Ascending aorta (tissue), 2 donors: Measurements from ENCODE around the gene FAF1. TPM values are rescaled to one million over a fixed set of nuclear protein-coding genes. Genes with fewer than 3 reads are reported as not detected.
"Not testable (repeated sequence)": the region's sequence is repeated elsewhere in the genome, so short reads cannot be mapped to it uniquely, and the experiment has no call there.

Experiments
- DNase-seq, 2 donors: peaks; one replicate each; pipeline ENCODE4 v3.0.0-alpha.2; 2019; ENCODE audit warnings: low spot score in 2 of 2
- H3K27ac ChIP-seq, 2 donors: fragments of 200-600 bp; sonication (generic); one replicate each; pipeline ENCODE4 v1.5.1; 2016 to 2017; ENCODE audit warnings: mild to moderate bottlenecking in 1 of 2
- H3K27me3 ChIP-seq: fragments of 200-600 bp; sonication (generic); one replicate; pipeline ENCODE4 v1.5.1; 2017
- H3K36me3 ChIP-seq, 2 donors: fragments of 200-600 bp; sonication (generic); one replicate each; pipeline ENCODE4 v1.5.1; 2016
- H3K4me1 ChIP-seq, 2 donors: fragments of 200-600 bp; sonication (generic); one replicate each; pipeline ENCODE4 v1.5.1; 2016 to 2017; ENCODE audit warnings: mild to moderate bottlenecking in 1 of 2
- H3K4me3 ChIP-seq, 2 donors: fragments of 200-600 bp; sonication (generic); one replicate each; pipeline ENCODE4 v1.5.1; 2016 to 2017; ENCODE audit warnings: mild to moderate bottlenecking in 1 of 2
- H3K9me3 ChIP-seq, 2 donors: fragments of 200-600 bp; sonication (generic); one replicate each; pipeline ENCODE4 v1.5.1; 2016
- intact Hi-C: fragments of 100-400 bp; cut with DNase I; formaldehyde crosslinking; loops from one replicate; pipeline ENCODE4 v1.15.1; 2023
- total RNA-seq: library from RNA; depleted of rRNA; stranded (reverse); fragments of >200 nt; gene quantifications from one replicate; pipeline ENCODE4 v1.1.0, GENCODE V29; 2016
- TF ChIP-seq, protein P1 (sequence below), 3 experiments: fragments of 200-600 bp in 2 of 3; fragments of 450-650 bp in 1 of 3; sonication (generic) in 2 of 3; IDR thresholded peaks; one replicate each; pipeline ENCODE4 v1.5.1; 2016 to 2019; ENCODE audit warnings: antibody characterized with exemption in 3 of 3, mild to moderate bottlenecking in 1 of 3, moderate library complexity in 1 of 3

FAF1 gene
- total RNA-seq, 1 donor from 2014 or later: 16.4 TPM

GRCh38 chr1:50747394-50747793, 212.7 kb downstream of the FAF1 start:
- TF ChIP-seq, protein P1, sequence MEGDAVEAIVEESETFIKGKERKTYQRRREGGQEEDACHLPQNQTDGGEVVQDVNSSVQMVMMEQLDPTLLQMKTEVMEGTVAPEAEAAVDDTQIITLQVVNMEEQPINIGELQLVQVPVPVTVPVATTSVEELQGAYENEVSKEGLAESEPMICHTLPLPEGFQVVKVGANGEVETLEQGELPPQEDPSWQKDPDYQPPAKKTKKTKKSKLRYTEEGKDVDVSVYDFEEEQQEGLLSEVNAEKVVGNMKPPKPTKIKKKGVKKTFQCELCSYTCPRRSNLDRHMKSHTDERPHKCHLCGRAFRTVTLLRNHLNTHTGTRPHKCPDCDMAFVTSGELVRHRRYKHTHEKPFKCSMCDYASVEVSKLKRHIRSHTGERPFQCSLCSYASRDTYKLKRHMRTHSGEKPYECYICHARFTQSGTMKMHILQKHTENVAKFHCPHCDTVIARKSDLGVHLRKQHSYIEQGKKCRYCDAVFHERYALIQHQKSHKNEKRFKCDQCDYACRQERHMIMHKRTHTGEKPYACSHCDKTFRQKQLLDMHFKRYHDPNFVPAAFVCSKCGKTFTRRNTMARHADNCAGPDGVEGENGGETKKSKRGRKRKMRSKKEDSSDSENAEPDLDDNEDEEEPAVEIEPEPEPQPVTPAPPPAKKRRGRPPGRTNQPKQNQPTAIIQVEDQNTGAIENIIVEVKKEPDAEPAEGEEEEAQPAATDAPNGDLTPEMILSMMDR (IDR thresholded peaks at IDR 0.05): no peak
- H3K27ac ChIP-seq: no peak overlapping the region
- no peak overlapping the region for H3K4me3 ChIP-seq

GRCh38 chr1:50742523-50742922, 217.5 kb downstream of the FAF1 start:
- intact Hi-C loops: no loop called here
- TF ChIP-seq, protein P1 (IDR thresholded peaks at IDR 0.05): no peak

More at GRCh38 chr1:50747394-50747793, 212.7 kb downstream of the FAF1 start:
- intact Hi-C loops: no loop called here
- Histone ChIP-seq H3K27me3 (no peaks in the 10 kb centered on the region), H3K4me1 (no peaks in the 10 kb centered on the region), H3K36me3 (peaks cover 6 to 11% of the 10 kb centered on the region in 2 donors), H3K9me3 (no peaks in the 10 kb centered on the region)
- DNase-seq: no peak

GRCh38 chr1:50739125-50739524, 220.9 kb downstream of the FAF1 start:
- peaks cover 8 to 10% of the 10 kb centered on the region in 2 donors for H3K36me3 ChIP-seq
- no peak for DNase-seq
- no peak overlapping the region for H3K4me3 ChIP-seq
- no peaks in the 10 kb centered on the region for H3K27me3 ChIP-seq
- TF ChIP-seq, protein P1 (IDR thresholded peaks at IDR 0.05): no peak
- H3K4me1 ChIP-seq: peaks cover 0 to 4% of the 10 kb centered on the region in 2 donors
- no peak overlapping the region for H3K27ac ChIP-seq
- H3K9me3 ChIP-seq: no peaks in the 10 kb centered on the region
- intact Hi-C loops: no loop called here

More at GRCh38 chr1:50742523-50742922, 217.5 kb downstream of the FAF1 start:
- Histone ChIP-seq H3K4me3 (no peak overlapping the region), H3K9me3 (no peaks in the 10 kb centered on the region), H3K4me1 (no peaks in the 10 kb centered on the region), H3K27me3 (no peaks in the 10 kb centered on the region), H3K27ac (no peak overlapping the region), H3K36me3 (peaks cover 10 to 11% of the 10 kb centered on the region in 2 donors)
- DNase-seq: no peak

- no peaks in the 10 kb centered on the region for H3K9me3 ChIP-seq
- H3K4me1 ChIP-seq: peaks cover 0 to 4% of the 10 kb centered on the region in 2 donors
- H3K27ac ChIP-seq: no peak overlapping the region
- TF ChIP-seq, protein P1 (IDR thresholded peaks at IDR 0.05): peak in 2 of 3 experiments; percentile 30 to 37
- intact Hi-C loops: no loop called here
- H3K36me3 ChIP-seq: peaks cover 0 to 4% of the 10 kb centered on the region in 2 donors
- DNase-seq: no peak
- H3K27me3 ChIP-seq: no peaks in the 10 kb centered on the region
- H3K4me3 ChIP-seq: no peak overlapping the region
Observed at GRCh38 chr1:50735443-50735842, 224.6 kb downstream of the FAF1 start.

GRCh38 chr1:50727578-50727977, 232.5 kb downstream of the FAF1 start:
- H3K9me3 ChIP-seq, DNase-seq, intact Hi-C loops, H3K27me3 ChIP-seq, H3K4me1 ChIP-seq, H3K27ac ChIP-seq, H3K4me3 ChIP-seq: not testable (repeated sequence)
- peaks cover 8 to 13% of the 10 kb centered on the region in 2 donors for H3K36me3 ChIP-seq

GRCh38 chr1:50724626-50725286, 235.3 kb downstream of the FAF1 start:
- H3K27me3 ChIP-seq: no peaks in the 10 kb centered on the region
- intact Hi-C loops: no loop called here
- H3K27ac ChIP-seq: no peak overlapping the region
- H3K4me1 ChIP-seq: no peaks in the 10 kb centered on the region
- no peaks in the 10 kb centered on the region for H3K9me3 ChIP-seq
- DNase-seq: no peak
- peaks cover 8 to 13% of the 10 kb centered on the region in 2 donors for H3K36me3 ChIP-seq
- TF ChIP-seq, protein P1 (IDR thresholded peaks at IDR 0.05): no peak
- H3K4me3 ChIP-seq: no peak overlapping the region
